Mammary epithelial cell (primary cell): ENCODE measurements around the gene KRT83.

Experiments used
- EZH2 ChIP-seq: IDR thresholded peaks from 2 replicates; pipeline ENCODE4 v1.6.1; 2012; ENCODE audit warnings: low read length, inconsistent platforms, borderline replicate concordance
- TF ChIP-seq, protein P1 (sequence below), 2 donors: IDR thresholded peaks in 1 of 2; conservative IDR thresholded peaks in 1 of 2; 2 replicates each; pipeline ENCODE4 v1.5.1; 2011 to 2012; ENCODE audit warnings: inconsistent platforms in 2 of 2, low read length in 2 of 2, mild to moderate bottlenecking in 2 of 2, control low read depth in 1 of 2, low read depth in 1 of 2; ENCODE audit not compliant: insufficient read depth in 1 of 2; ENCODE audit errors: extremely low read depth in 1 of 2

DNA sequence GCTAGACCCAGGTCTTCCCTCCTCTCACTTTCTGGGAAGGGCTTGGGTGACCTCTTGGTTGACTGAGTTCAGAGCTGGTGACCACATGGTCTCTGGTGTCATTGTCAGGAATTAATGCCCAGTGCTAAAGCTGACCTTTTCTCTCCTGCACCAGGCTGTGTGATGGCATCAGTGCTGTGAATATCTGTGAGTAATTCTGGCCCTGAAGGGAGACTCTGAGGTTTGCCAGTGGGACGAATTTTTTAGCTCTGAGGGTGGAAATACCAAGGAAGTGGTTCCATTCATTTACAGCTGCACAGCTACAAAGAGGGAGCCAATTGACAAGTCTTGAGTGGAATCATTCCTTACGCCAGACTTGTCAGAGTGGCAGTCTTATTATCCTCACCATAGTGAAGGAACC, 53.0 kb downstream of the KRT83 start:
- TF ChIP-seq, protein P1, sequence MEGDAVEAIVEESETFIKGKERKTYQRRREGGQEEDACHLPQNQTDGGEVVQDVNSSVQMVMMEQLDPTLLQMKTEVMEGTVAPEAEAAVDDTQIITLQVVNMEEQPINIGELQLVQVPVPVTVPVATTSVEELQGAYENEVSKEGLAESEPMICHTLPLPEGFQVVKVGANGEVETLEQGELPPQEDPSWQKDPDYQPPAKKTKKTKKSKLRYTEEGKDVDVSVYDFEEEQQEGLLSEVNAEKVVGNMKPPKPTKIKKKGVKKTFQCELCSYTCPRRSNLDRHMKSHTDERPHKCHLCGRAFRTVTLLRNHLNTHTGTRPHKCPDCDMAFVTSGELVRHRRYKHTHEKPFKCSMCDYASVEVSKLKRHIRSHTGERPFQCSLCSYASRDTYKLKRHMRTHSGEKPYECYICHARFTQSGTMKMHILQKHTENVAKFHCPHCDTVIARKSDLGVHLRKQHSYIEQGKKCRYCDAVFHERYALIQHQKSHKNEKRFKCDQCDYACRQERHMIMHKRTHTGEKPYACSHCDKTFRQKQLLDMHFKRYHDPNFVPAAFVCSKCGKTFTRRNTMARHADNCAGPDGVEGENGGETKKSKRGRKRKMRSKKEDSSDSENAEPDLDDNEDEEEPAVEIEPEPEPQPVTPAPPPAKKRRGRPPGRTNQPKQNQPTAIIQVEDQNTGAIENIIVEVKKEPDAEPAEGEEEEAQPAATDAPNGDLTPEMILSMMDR (conservative IDR thresholded peaks at IDR 0.05 in 1 of 2, IDR thresholded peaks at IDR 0.05 in 1 of 2; ENCODE audit: extremely low read depth in 1 of 2, insufficient read depth in 1 of 2, low read depth in 1 of 2, low read length in 2 of 2): no peak
- no peak for TF ChIP-seq EZH2
